Natural killer cell (primary cell): ENCODE results near the gene YIPF4. TPM values are rescaled to one million over a fixed set of nuclear protein-coding genes. Genes with fewer than 3 reads are reported as not detected.

Experiments
- ATAC-seq, 3 donors: fragments of 150-1000 bp in 2 of 3; fragments of 200-7000 bp in 1 of 3; cut with Tn5 transposase; 1 replicate in 1 of 3; 2 replicates in 2 of 3; pipeline ENCODE4 v1.10.0; 2021; ENCODE audit warnings: mild to moderate bottlenecking in 2 of 3, moderate library complexity in 2 of 3
- DNase-seq, 2 donors: peaks; one replicate each; pipeline versions ENCODE4 v3.0.0 to v3.0.0-alpha.2; 2013 to 2021; ENCODE audit warnings: mixed read lengths in 1 of 2
- H3K27ac ChIP-seq: one replicate; pipeline ENCODE4 v1.5.1; 2013; ENCODE audit warnings: mild to moderate bottlenecking, low read length
- H3K27me3 ChIP-seq: one replicate; pipeline ENCODE4 v1.6.1; 2013; ENCODE audit warnings: low read length; ENCODE audit not compliant: control insufficient read depth, insufficient read depth
- H3K36me3 ChIP-seq: one replicate; pipeline ENCODE4 v1.6.1; 2013; ENCODE audit warnings: low read length; ENCODE audit not compliant: control insufficient read depth, insufficient read depth
- H3K4me1 ChIP-seq: one replicate; pipeline ENCODE4 v1.6.1; 2013; ENCODE audit warnings: low read length; ENCODE audit not compliant: control insufficient read depth, insufficient read depth
- H3K4me3 ChIP-seq: one replicate; pipeline ENCODE4 v1.5.1; 2013; ENCODE audit warnings: low read length
- H3K9me3 ChIP-seq: one replicate; pipeline ENCODE4 v1.6.1; 2013; ENCODE audit warnings: low read length; ENCODE audit not compliant: control insufficient read depth, insufficient read depth
- H3K27ac Mint-ChIP-seq, 2 donors: one replicate each; pipeline ENCODE4 v1.8.0; 2022; ENCODE audit warnings: mild to moderate bottlenecking in 2 of 2, mixed read lengths in 2 of 2, moderate library complexity in 1 of 2
- H3K27me3 Mint-ChIP-seq, 2 donors: one replicate each; pipeline ENCODE4 v1.8.0; 2022; ENCODE audit warnings: low read depth in 2 of 2, mixed read lengths in 2 of 2
- H3K36me3 Mint-ChIP-seq: one replicate; pipeline ENCODE4 v1.8.0; 2022; ENCODE audit warnings: mixed read lengths
- H3K4me1 Mint-ChIP-seq, 2 donors: one replicate each; pipeline ENCODE4 v1.8.0; 2022; ENCODE audit warnings: mixed read lengths in 2 of 2
- H3K4me3 Mint-ChIP-seq: one replicate; pipeline ENCODE4 v1.8.0; 2022; ENCODE audit warnings: mild to moderate bottlenecking, moderate library complexity, mixed read lengths
- H3K9me3 Mint-ChIP-seq, 2 donors: one replicate each; pipeline ENCODE4 v1.8.0; 2022; ENCODE audit warnings: mixed read lengths in 2 of 2
- CTCF ChIP-seq: fragments of 200-600 bp; IDR thresholded peaks from one replicate; pipeline ENCODE4 v1.8.0; 2022; ENCODE audit warnings: antibody characterized with exemption
- WGBS: methylation state at CpG from one replicate; pipeline ENCODE4 v1.1.7; 2013; ENCODE audit warnings: missing lambda C conversion rate; ENCODE audit not compliant: insufficient coverage; 5-methylcytosine and 5-hydroxymethylcytosine counted together
- intact Hi-C: fragments of 100-400 bp; cut with micrococcal nuclease; formaldehyde crosslinking; loops from one replicate; pipeline ENCODE4 v1.14.2; 2022
- total RNA-seq, 4 donors: library from RNA; stranded (reverse); fragments of 120-200 nt in 1 of 4; gene quantifications; one replicate each; pipeline versions ENCODE4 v1.2.3 to v1.2.4, GENCODE V29; 2013 to 2022

YIPF4 gene
- total RNA-seq, 3 donors from 2014 or later (not counting 1 experiment from before 2014, with no cell fraction given): 17.9 to 34.9 (median 18.1) TPM

GRCh38 chr2:32277363-32277673 is 386 bp upstream of the YIPF4 start:
- DNase-seq (no peak), ATAC-seq (no peak)
- no peaks in the 10 kb centered on the region for H3K27me3 ChIP-seq
- no peak for TF ChIP-seq CTCF
- Mint-ChIP-seq H3K27ac (peak overlapping the region; percentile 98 to 99), H3K27me3 (peaks cover 0 to 5% of the 10 kb centered on the region in 2 donors), H3K4me1 (peaks cover 30 to 31% of the 10 kb centered on the region in 2 donors), H3K36me3 (no peaks in the 10 kb centered on the region), H3K4me3 (peak overlapping the region; percentile 93), H3K9me3 (no peaks in the 10 kb centered on the region)
- H3K36me3 ChIP-seq: peaks cover 4% of the 10 kb centered on the region
- H3K4me1 ChIP-seq: peaks cover 17% of the 10 kb centered on the region
- H3K4me3 ChIP-seq: peak overlapping the region; percentile 97
- intact Hi-C loops: loop anchor here (5.0 kb wide), 1 partner anchor 80 kb away; the partner anchor contains the start of gene BIRC6
- WGBS: 79% methylated on average over 3 of the region's 5 CpGs
- H3K27ac ChIP-seq: peak overlapping the region; percentile 91
- H3K9me3 ChIP-seq: no peaks in the 10 kb centered on the region

GRCh38 chr2:32278478-32278853 is 762 bp downstream of the YIPF4 start:
- Mint-ChIP-seq H3K9me3 (no peaks in the 10 kb centered on the region), H3K36me3 (peaks cover 6% of the 10 kb centered on the region), H3K27me3 (peaks cover 0 to 5% of the 10 kb centered on the region in 2 donors), H3K4me1 (peaks cover 36 to 38% of the 10 kb centered on the region in 2 donors), H3K4me3 (peak overlapping the region; percentile 93), H3K27ac (peak overlapping the region; percentile 98 to 99)
- 22% methylated on average over 6 of the region's 6 CpGs for WGBS
- Histone ChIP-seq H3K27me3 (no peaks in the 10 kb centered on the region), H3K27ac (peak overlapping the region; percentile 91), H3K9me3 (no peaks in the 10 kb centered on the region), H3K36me3 (peaks cover 4% of the 10 kb centered on the region), H3K4me3 (peak overlapping the region; percentile 97), H3K4me1 (peaks cover 18% of the 10 kb centered on the region)
- intact Hi-C loops: loop anchor here (5.0 kb wide), 1 partner anchor 79 kb away; the partner anchor contains the start of gene BIRC6
- TF ChIP-seq CTCF: no peak
- ATAC-seq: no peak
- no peak for DNase-seq

GRCh38 chr2:32284321-32284720 is 6.6 kb downstream of the YIPF4 start:
- Histone ChIP-seq H3K27me3 (no peaks in the 10 kb centered on the region), H3K4me1 (peaks cover 15% of the 10 kb centered on the region), H3K9me3 (no peaks in the 10 kb centered on the region), H3K27ac (no peak overlapping the region), H3K4me3 (no peak overlapping the region), H3K36me3 (peaks cover 10% of the 10 kb centered on the region)
- Mint-ChIP-seq H3K27me3 (no peaks in the 10 kb centered on the region), H3K4me3 (no peak overlapping the region), H3K9me3 (no peaks in the 10 kb centered on the region), H3K27ac (peak overlapping the region; percentile 2 to 25), H3K36me3 (peaks cover 6% of the 10 kb centered on the region), H3K4me1 (peaks cover 50 to 56% of the 10 kb centered on the region in 2 donors)
- ATAC-seq: peak in 1 of 3 donors; percentile 35
- DNase-seq: no peak
- intact Hi-C loops: no loop called here
- TF ChIP-seq CTCF: no peak
- WGBS: 87% methylated on average over 2 of the region's 2 CpGs
